HG02973 (cell line): ENCODE data around the gene PLXND1.

Experiments used
- ATAC-seq: cut with Tn5 transposase; IDR thresholded peaks from one replicate; pipeline ENCODE4 v1.9.1; 2021; ENCODE audit warnings: moderate library complexity; ENCODE audit not compliant: unreplicated experiment

The PLXND1 gene

GRCh38 chr3:129564981-129565644 lies 41.4 kb downstream of the PLXND1 start:
- ATAC-seq, result no peak

- no peak for ATAC-seq
Measured at GRCh38 chr3:129563850-129564535, 42.5 kb downstream of the PLXND1 start.

GRCh38 chr3:129563332-129563731 lies 43.1 kb downstream of the PLXND1 start:
- ATAC-seq, result no peak

DNA sequence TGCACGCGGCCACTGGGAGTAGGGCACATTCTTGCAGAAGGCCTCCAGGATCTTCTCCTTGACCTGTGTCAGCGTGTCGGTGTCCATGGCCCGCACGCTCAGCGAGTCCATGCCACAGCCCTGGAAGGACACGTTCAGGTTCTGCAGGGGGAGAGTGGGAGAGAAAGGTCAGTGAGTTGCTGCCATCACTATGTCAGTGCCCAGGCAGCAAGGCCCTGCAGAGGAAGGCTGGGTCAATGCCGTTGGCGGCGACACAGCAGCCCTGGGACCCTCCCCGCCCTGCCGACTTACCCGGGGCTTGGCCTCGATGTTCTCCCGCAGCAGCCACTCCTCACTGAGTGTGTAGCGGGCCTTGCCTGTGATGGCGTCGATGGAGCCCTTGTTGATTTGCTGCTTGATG lies 43.7 kb downstream of the PLXND1 start:
- ATAC-seq, result no peak

DNA sequence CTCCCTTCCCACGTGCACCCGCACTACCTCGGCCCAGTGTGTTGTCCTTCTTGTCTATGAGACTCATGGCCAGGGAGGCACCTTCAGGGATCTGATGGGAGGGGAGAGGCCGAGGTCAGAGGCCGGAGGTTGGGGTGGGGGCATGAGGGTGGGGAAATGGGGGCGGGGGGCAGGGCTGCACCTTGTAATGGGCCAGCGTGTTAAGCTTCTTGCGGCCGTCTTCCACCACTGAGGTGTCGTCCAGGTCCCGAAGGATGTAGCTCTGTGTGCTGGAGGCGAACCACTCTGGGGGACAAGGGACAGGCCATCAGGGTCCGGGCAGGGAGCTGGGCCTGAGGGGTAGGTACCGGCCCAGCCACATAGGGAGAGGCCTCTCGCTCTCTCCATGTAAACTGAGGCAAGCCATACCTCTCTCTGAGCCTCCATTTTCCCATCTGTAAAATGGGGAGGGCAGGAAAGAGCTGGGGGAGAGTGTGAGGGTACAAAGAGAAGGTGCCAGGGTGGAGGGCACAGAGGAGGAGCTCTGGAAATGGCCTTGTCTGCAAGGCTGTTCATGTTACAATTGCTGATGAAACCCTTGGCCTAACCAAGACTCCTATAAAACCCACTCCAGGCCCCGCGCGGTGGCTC lies 44.7 kb downstream of the PLXND1 start:
- ATAC-seq, result no peak

GRCh38 chr3:129560911-129561594 lies 45.4 kb downstream of the PLXND1 start:
- ATAC-seq, result no peak

- ATAC-seq, result no peak
Measured at GRCh38 chr3:129560269-129560787, 46.1 kb downstream of the PLXND1 start.

GRCh38 chr3:129559565-129560079 lies 46.9 kb downstream of the PLXND1 start:
- ATAC-seq, result no peak

DNA sequence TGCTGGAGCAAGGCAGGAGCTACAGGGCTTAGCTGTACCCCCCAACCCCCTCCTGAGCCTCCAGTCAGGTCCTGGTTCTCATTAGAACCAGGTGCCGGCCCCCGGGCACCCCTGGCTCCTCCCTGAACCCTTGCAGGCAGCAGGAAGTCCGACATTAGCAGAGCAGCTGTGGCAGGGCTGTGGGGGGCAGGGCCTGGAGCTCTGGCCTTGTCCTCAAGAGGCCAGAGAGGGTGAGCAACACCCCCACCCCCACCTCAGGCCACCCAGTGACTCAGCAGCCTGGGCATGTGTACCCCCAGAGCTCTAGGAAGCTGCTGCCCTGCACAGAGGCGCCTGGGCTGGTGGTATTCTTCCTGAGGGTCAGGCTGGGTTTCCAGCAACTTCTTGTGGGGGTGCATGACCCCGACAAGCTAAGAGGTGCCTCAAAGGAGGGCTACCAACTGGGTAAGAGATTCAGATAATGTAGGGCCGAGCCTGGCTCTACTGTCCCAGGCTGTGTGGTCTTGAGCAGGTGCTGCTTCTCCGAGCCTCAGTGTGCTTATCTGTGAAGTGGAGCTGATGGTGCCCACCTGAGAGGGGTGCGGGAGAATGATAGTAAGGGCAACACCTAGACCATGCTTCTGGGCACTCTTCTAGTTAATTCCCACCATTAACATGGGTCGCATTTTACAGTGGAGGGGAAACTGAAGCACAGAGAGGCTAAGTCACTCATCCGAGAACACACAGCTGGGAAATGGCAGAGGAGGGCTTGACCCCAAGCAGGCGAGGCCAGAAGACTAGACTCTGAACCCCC lies 47.5 kb downstream of the PLXND1 start:
- no peak for ATAC-seq

GRCh38 chr3:129558081-129558771 lies 48.2 kb downstream of the PLXND1 start:
- ATAC-seq, result no peak

- no peak for ATAC-seq
Measured at GRCh38 chr3:129557548-129557894, 49.0 kb downstream of the PLXND1 start.

GRCh38 chr3:129556890-129557547 lies 49.5 kb downstream of the PLXND1 start:
- ATAC-seq, result no peak

- ATAC-seq, result no peak
Measured at GRCh38 chr3:129556358-129556695, 50.1 kb downstream of the PLXND1 start.

GRCh38 chr3:129555616-129556357 lies 50.7 kb downstream of the PLXND1 start:
- ATAC-seq, result no peak

DNA sequence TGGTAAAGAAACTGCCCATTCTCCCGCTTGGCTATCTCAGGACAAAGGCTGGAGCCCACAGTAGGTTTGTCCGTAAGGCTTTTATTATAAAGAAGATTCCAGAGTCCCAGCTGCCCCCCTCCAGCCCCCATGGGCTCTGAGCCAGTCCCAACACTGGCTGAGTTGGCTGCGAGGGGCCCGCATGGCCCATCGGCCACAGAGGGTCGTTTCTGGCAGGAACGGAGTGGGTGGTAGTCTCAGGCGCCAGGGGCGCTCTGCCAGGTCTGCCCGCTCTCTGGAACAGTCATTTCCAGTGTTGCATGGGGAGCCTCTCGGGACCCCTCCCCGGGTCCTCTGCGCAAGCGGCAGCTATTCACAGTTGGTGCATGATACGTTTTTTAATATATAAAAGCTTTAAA lies 51.3 kb downstream of the PLXND1 start:
- ATAC-seq, result no peak

DNA sequence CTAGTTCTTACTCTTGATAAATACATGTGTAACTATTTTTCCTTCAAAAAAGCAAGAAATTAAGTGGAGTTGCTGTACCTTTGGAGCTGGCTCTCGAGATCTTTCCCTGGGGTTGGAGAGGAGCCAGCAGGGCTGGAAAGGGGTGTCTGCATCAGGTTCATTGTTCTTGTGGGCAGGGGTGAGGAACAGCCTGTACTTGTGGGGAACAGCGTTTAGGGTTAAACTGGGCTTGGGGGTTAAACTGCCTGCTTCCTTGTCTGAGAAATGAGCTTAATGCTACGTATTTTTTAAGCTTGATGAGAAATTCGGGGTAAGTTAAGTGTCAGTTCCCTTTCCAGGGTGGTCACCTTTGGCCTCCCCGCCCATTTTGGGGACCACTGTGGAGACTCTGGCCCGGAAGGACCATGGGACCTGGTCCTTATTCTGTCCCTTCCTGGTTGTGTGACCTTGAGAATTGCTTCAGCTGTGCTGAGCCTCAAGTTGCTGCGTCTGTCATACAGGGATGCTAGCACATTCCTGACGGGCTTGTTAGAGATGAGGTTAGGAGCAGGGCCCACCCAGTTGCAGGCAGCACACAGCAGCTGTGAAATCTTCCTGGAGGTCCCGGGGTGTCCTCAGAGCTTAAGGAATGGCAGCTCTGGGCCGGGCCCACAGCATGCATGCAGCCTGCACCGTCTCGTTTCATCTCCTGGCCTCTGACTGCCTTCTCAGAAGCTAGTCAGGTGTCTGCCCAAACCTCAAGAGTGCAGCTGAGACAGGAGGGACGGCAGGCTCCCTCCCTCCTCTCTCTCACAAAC lies 51.9 kb downstream of the PLXND1 start:
- no peak for ATAC-seq

- no peak for ATAC-seq
Measured at GRCh38 chr3:129553719-129554118, 52.8 kb downstream of the PLXND1 start.

DNA sequence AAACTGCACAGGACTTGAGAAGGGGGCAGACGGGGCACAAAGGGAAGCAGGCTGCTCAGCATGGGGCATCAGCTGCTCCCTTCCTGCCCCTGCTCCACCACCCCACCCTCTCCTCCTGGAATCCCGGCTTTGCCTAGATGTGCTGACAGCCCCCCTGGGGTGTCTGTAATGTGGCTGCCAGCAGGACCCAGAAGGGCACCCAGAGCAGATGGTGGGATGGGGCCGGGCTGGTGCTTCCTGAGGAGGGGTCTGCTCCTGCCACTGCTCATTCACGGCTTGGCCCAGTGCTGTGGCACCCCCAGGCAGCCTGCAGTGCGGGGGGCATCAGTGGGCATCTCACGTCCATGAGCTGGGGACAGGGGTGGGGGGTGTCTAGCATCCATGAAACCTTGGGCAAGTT lies 53.3 kb downstream of the PLXND1 start:
- no peak for ATAC-seq
